Uterus (tissue), 4 donors: Measurements from ENCODE around the gene GPR17. TPM values are rescaled to one million over a fixed set of nuclear protein-coding genes. Genes with fewer than 3 reads are reported as not detected.

Experiments used
- DNase-seq, 2 donors: peaks; one replicate each; pipeline ENCODE4 v3.0.0-alpha.2; 2019 to 2020
- H3K27ac ChIP-seq, 2 donors: fragments of 200-600 bp; sonication (generic); 1 replicate in 1 of 2; 2 replicates in 1 of 2; pipeline ENCODE4 v1.5.1; 2016 to 2018
- H3K27me3 ChIP-seq, 2 donors: fragments of 200-600 bp; sonication (generic); one replicate each; pipeline ENCODE4 v1.5.1; 2018 to 2019; ENCODE audit warnings: control low read depth in 1 of 2
- H3K36me3 ChIP-seq, 2 donors: fragments of 200-600 bp; sonication (generic); one replicate each; pipeline ENCODE4 v1.5.1; 2019; ENCODE audit warnings: control low read depth in 1 of 2
- H3K4me1 ChIP-seq, 2 donors: fragments of 200-600 bp; sonication (generic); one replicate each; pipeline ENCODE4 v1.5.1; 2018 to 2019; ENCODE audit warnings: control low read depth in 1 of 2
- H3K4me3 ChIP-seq, 2 donors: fragments of 200-600 bp; sonication (generic); 1 replicate in 1 of 2; 2 replicates in 1 of 2; pipeline ENCODE4 v1.5.1; 2018 to 2019; ENCODE audit warnings: mild to moderate bottlenecking in 1 of 2
- H3K9me3 ChIP-seq, 2 donors: fragments of 200-600 bp; sonication (generic); one replicate each; pipeline ENCODE4 v1.5.1; 2019; ENCODE audit warnings: control low read depth in 1 of 2
- POLR2A ChIP-seq, 2 donors: fragments of 450-650 bp; IDR thresholded peaks; one replicate each; pipeline ENCODE4 v1.6.1; 2016; ENCODE audit warnings: antibody characterized with exemption in 2 of 2, mild to moderate bottlenecking in 1 of 2, moderate library complexity in 1 of 2
- intact Hi-C: fragments of 100-400 bp; cut with DNase I; formaldehyde crosslinking; loops from one replicate; pipeline ENCODE4 v1.15.1; 2023; ENCODE audit warnings: low total_unique reads
- total RNA-seq, 4 donors: library from RNA; depleted of rRNA in 3 of 4; stranded (reverse); fragments of >200 nt in 3 of 4; gene quantifications; one replicate each; pipeline versions ENCODE4 v1.1.0 to v1.2.4, GENCODE V29; 2014 to 2023
- TF ChIP-seq, protein P1 (sequence below), 4 experiments: fragments of 200-600 bp in 2 of 4; fragments of 450-650 bp in 2 of 4; sonication (generic) in 2 of 4; IDR thresholded peaks; one replicate each; pipeline ENCODE4 v1.5.1; 2016 to 2019; ENCODE audit warnings: antibody characterized with exemption in 4 of 4, mild to moderate bottlenecking in 2 of 4, moderate library complexity in 1 of 4
- donor health status: DM: yes; HTN: yes; CAD: no.

The GPR17 gene
- total RNA-seq, 4 donors from 2014 or later = 0.41 TPM; not detected in 3

DNA sequence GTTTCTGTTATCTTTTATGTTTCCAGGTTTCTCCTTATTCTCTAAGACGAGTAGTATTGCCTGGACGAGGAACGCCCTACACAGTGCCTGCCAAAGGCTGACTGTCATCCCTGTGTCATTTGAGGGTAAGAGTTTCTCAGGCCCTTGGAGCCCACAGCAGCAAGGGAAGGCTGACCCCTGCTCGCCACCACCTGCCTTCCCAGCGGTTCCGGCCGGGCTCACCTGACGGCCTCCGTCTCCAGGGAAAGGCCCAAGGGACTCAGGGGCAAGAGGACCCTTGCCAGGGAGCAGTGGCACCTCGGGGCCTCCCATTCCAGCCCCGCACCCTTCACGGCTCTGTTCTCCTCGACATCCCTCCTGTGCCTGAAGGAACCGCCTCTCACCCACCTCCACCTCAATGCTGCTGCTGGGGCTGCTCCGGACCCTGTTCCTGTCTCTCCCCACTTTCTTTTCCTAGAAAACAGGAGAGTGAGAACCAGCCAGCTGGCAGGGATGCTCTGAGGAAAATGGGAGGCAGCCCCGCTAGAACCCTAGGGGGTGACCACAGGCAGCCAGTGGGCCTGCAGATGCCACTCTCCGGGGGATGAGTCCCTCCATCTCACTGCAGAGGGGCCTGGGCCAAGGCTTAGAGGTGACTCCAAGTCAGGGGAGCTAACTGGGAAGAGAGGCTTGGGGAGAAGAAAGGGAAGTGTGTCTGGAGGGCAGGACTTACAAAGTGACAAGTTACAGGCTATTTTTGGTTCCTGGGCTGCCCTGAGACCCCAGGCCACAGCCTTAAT is 27.5 kb downstream of the GPR17 start:
- H3K4me1 ChIP-seq = peaks cover 0 to 5% of the 10 kb centered on the region in 2 donors
- no peaks in the 10 kb centered on the region for H3K9me3 ChIP-seq
- no peak for TF ChIP-seq POLR2A (IDR thresholded peaks at IDR 0.05)
- TF ChIP-seq, protein P1, sequence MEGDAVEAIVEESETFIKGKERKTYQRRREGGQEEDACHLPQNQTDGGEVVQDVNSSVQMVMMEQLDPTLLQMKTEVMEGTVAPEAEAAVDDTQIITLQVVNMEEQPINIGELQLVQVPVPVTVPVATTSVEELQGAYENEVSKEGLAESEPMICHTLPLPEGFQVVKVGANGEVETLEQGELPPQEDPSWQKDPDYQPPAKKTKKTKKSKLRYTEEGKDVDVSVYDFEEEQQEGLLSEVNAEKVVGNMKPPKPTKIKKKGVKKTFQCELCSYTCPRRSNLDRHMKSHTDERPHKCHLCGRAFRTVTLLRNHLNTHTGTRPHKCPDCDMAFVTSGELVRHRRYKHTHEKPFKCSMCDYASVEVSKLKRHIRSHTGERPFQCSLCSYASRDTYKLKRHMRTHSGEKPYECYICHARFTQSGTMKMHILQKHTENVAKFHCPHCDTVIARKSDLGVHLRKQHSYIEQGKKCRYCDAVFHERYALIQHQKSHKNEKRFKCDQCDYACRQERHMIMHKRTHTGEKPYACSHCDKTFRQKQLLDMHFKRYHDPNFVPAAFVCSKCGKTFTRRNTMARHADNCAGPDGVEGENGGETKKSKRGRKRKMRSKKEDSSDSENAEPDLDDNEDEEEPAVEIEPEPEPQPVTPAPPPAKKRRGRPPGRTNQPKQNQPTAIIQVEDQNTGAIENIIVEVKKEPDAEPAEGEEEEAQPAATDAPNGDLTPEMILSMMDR (IDR thresholded peaks at IDR 0.05) = no peak
- H3K4me3 ChIP-seq = peak overlapping the region; percentile 60 to 85
- intact Hi-C loops = no loop called here
- peak in 1 of 2 donors; percentile 26 for DNase-seq
- H3K27me3 ChIP-seq = no peaks in the 10 kb centered on the region
- peak overlapping the region; percentile 78 to 94 for H3K27ac ChIP-seq
- H3K36me3 ChIP-seq = no peaks in the 10 kb centered on the region

DNA sequence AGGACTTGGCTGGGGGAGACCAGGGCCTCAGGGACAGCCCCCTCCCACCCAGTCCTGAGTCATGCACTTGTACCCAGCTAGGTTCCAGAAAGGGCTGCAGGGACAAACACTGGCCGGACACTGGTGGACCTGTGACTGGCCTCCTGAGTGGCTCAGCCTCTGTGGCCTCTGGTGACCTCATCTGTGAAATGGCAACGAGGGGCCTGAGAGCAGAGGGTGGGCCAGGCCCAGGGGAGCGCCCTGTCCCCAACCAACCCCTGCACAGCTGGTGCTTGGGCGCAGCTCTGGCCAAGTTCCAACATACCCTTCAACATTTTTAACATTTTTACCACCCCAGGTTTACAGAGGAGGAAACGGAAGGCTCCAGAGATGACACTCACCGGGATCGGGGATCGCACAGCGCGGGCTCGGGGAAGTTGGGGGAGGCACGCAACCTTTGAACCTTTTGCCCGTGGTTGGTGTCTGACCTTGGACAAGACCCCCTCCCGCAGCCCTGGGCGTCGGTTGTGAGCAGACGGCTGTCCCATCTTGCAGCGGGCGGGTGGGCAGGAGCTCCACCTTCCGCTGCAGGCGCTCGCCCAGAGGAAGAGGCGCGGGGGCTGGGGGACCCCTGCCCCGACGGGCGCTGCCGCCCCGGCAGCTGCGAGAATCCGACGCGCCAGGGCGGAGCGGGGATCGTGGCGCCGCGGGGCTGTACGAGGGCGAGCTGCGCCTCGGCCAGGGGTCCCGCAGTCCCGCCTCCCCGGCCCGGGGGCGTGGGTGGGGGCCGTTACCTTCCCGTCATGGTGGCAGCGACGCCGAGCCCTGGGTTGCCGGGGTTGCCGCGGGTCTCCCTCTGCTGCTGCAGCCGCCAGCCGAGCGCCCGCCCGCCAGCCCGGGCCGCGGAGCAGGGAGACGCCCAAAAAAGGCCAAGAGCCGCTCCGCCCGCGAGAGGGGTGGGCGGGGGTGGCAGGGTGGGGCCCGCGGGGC is 28.6 kb downstream of the GPR17 start:
- H3K27ac ChIP-seq = peak overlapping the region; percentile 78 to 94
- intact Hi-C loops = no loop called here
- H3K4me3 ChIP-seq = peak overlapping the region; percentile 60 to 85
- H3K9me3 ChIP-seq = no peaks in the 10 kb centered on the region
- TF ChIP-seq, protein P1 (IDR thresholded peaks at IDR 0.05) = no peak
- peak in 1 of 2 donors; percentile 37 for TF ChIP-seq POLR2A (IDR thresholded peaks at IDR 0.05)
- DNase-seq = peak in 1 of 2 donors; percentile 42
- no peaks in the 10 kb centered on the region for H3K27me3 ChIP-seq
- no peaks in the 10 kb centered on the region for H3K36me3 ChIP-seq
- H3K4me1 ChIP-seq = no peaks in the 10 kb centered on the region

DNA sequence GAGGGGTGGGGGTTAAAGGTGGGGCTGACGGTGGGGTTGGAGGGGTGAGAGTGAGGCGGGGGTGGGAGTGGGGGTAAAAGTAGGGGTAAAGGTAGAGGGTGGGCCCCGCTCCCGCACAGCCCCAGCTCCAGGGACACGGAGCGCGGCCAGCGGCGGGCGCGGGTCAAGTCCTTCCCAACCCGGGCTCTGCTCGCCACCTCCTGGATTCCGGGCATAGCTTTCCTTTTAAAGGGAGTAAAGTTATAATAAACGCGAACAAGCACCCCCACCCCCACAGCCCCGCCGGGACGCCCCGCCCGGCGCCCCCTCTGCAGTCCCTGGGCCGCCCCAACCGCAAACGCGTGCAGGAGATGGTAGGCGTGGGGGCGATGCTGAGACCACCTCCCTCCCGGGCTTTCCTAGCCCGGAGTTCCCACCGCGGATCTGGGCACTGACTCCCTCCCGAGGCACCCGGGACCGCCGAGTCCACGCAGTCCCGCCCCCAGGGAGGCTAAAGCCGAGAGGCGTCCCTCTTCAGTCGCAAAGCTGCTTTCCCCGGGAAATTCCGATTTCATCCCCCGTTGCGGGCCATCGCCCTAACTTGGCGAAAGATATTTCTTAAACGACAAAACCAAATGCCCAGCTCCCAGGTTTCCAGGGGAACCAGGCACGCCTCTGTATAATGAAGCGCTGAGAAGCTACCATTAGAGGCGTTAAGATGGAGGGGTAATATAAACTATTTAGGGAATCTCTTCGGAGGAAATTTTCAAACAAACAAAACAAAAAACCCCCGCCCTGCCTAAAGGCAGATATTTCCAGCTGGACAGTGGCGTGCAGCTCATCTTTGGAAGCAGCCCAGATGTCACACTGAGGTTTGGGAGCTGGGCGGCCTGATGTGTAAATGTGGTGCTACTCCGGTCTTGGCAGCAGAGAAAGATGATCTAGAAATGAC is 29.6 kb downstream of the GPR17 start, which contains the start of gene LIMS2:
Gene LIMS2, minus strand, starts transcription at position 200 of the 931 bp plus-strand sequence. CDS start 506 bp downstream, outside the sequence.
- intact Hi-C loops = no loop called here
- Histone ChIP-seq H3K27ac (peak within 1 kb of the TSS; percentile 78 to 94), H3K4me3 (peak within 1 kb of the TSS; percentile 60 to 85), H3K36me3 (no peaks in the 10 kb centered on the region), H3K27me3 (no peaks in the 10 kb centered on the region), H3K9me3 (no peaks in the 10 kb centered on the region), H3K4me1 (no peaks in the 10 kb centered on the region)
- peak; percentile 66 to 70 for DNase-seq
- TF ChIP-seq, protein P1 (IDR thresholded peaks at IDR 0.05) = peak in 1 of 4 experiments; percentile 28
- TF ChIP-seq POLR2A (IDR thresholded peaks at IDR 0.05) = no peak

DNA sequence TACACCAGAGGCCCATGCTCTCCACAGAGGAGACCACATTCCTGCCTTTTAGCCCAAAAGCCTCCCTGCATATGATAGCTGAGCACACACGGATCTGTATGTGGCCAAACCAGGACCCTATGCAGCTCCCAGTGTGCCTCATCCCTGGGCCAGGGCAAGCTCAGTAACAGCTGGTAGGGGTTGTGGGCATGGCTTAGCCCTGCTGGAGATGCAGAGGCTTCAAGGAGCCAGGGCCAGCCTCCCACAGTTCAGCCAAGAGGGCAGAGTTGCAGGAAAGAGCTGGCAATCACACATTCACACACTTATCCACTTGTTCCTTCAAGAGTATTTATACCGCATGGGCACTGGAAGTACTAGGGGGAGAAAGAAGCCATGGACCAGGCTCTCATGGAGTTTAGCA is 31.0 kb downstream of the GPR17 start:
- no peak for DNase-seq
- TF ChIP-seq, protein P1 (IDR thresholded peaks at IDR 0.05) = no peak
- no peak for TF ChIP-seq POLR2A (IDR thresholded peaks at IDR 0.05)
- no peak overlapping the region for H3K4me3 ChIP-seq
- H3K4me1 ChIP-seq = peaks cover 0 to 10% of the 10 kb centered on the region in 2 donors
- H3K36me3 ChIP-seq = no peaks in the 10 kb centered on the region
- intact Hi-C loops = no loop called here
- no peaks in the 10 kb centered on the region for H3K27me3 ChIP-seq
- H3K27ac ChIP-seq = no peak overlapping the region
- H3K9me3 ChIP-seq = no peaks in the 10 kb centered on the region
